Measurements from ENCODE around the gene SND1.

SND1 gene

GRCh38 chr7:128092221-128092620 is 440.2 kb downstream of the SND1 start:
- Histone ChIP-seq H3K4me3 (ENCODE audit: low read depth in 1 of 5, low read length in 5 of 5) (no peak overlapping the region), H3K9me3 (ENCODE audit: control insufficient read depth in 5 of 5, low read length in 5 of 5) (peaks cover 0 to 1% (median 0%) of the 10 kb centered on the region in 5 donors), H3K36me3 (ENCODE audit: control insufficient read depth in 5 of 5, insufficient read depth in 5 of 5, low read length in 5 of 5) (peaks cover 0 to 85% (median 72%) of the 10 kb centered on the region in 5 donors), H3K27ac (ENCODE audit: low read depth, low read length) (no peak overlapping the region), H3K4me1 (ENCODE audit: control insufficient read depth in 5 of 5, insufficient read depth in 5 of 5, low read length in 5 of 5) (peaks cover 0 to 7% (median 0%) of the 10 kb centered on the region in 5 donors), H3K9ac (ENCODE audit: low read length in 5 of 5) (no peak overlapping the region), H3K27me3 (ENCODE audit: control insufficient read depth in 5 of 5, insufficient read depth in 4 of 5, low read length in 5 of 5) (no peaks in the 10 kb centered on the region)

GRCh38 chr7:128093614-128094570 is 441.9 kb downstream of the SND1 start:
- Histone ChIP-seq H3K4me1 (ENCODE audit: control insufficient read depth in 5 of 5, insufficient read depth in 5 of 5, low read length in 5 of 5) (peaks cover 0 to 3% (median 0%) of the 10 kb centered on the region in 5 donors), H3K9ac (ENCODE audit: low read length in 5 of 5) (no peak overlapping the region), H3K27ac (ENCODE audit: low read depth, low read length) (no peak overlapping the region), H3K27me3 (ENCODE audit: control insufficient read depth in 5 of 5, insufficient read depth in 4 of 5, low read length in 5 of 5) (no peaks in the 10 kb centered on the region), H3K4me3 (ENCODE audit: low read depth in 1 of 5, low read length in 5 of 5) (no peak overlapping the region), H3K9me3 (ENCODE audit: control insufficient read depth in 5 of 5, low read length in 5 of 5) (peaks cover 0 to 3% (median 3%) of the 10 kb centered on the region in 5 donors), H3K36me3 (ENCODE audit: control insufficient read depth in 5 of 5, insufficient read depth in 5 of 5, low read length in 5 of 5) (peaks cover 0 to 78% (median 65%) of the 10 kb centered on the region in 5 donors)

GRCh38 chr7:128094686-128095085 is 442.7 kb downstream of the SND1 start:
- H3K9me3 ChIP-seq (ENCODE audit: control insufficient read depth in 5 of 5, low read length in 5 of 5) = peaks cover 0 to 3% (median 3%) of the 10 kb centered on the region in 5 donors
- H3K4me1 ChIP-seq (ENCODE audit: control insufficient read depth in 5 of 5, insufficient read depth in 5 of 5, low read length in 5 of 5) = no peaks in the 10 kb centered on the region
- peaks cover 0 to 70% (median 60%) of the 10 kb centered on the region in 5 donors for H3K36me3 ChIP-seq (ENCODE audit: control insufficient read depth in 5 of 5, insufficient read depth in 5 of 5, low read length in 5 of 5)
- H3K4me3 ChIP-seq (ENCODE audit: low read depth in 1 of 5, low read length in 5 of 5) = no peak overlapping the region
- no peaks in the 10 kb centered on the region for H3K27me3 ChIP-seq (ENCODE audit: control insufficient read depth in 5 of 5, insufficient read depth in 4 of 5, low read length in 5 of 5)
- no peak overlapping the region for H3K27ac ChIP-seq (ENCODE audit: low read depth, low read length)
- H3K9ac ChIP-seq (ENCODE audit: low read length in 5 of 5) = no peak overlapping the region

GRCh38 chr7:128097211-128097731 is 445.3 kb downstream of the SND1 start:
- Histone ChIP-seq H3K4me3 (ENCODE audit: low read depth in 1 of 5, low read length in 5 of 5) (no peak overlapping the region), H3K36me3 (ENCODE audit: control insufficient read depth in 5 of 5, insufficient read depth in 5 of 5, low read length in 5 of 5) (peaks cover 0 to 45% (median 34%) of the 10 kb centered on the region in 5 donors), H3K9ac (ENCODE audit: low read length in 5 of 5) (no peak overlapping the region), H3K9me3 (ENCODE audit: control insufficient read depth in 5 of 5, low read length in 5 of 5) (peaks cover 0 to 3% (median 3%) of the 10 kb centered on the region in 5 donors), H3K4me1 (ENCODE audit: control insufficient read depth in 5 of 5, insufficient read depth in 5 of 5, low read length in 5 of 5) (no peaks in the 10 kb centered on the region), H3K27me3 (ENCODE audit: control insufficient read depth in 5 of 5, insufficient read depth in 4 of 5, low read length in 5 of 5) (peaks cover 0 to 3% (median 0%) of the 10 kb centered on the region in 5 donors), H3K27ac (ENCODE audit: low read depth, low read length) (no peak overlapping the region)

GRCh38 chr7:128098629-128099028 is 446.6 kb downstream of the SND1 start:
- H3K36me3 ChIP-seq (ENCODE audit: control insufficient read depth in 5 of 5, insufficient read depth in 5 of 5, low read length in 5 of 5) = peaks cover 0 to 32% (median 21%) of the 10 kb centered on the region in 5 donors
- H3K27ac ChIP-seq (ENCODE audit: low read depth, low read length) = no peak overlapping the region
- peaks cover 0 to 5% (median 4%) of the 10 kb centered on the region in 5 donors for H3K4me1 ChIP-seq (ENCODE audit: control insufficient read depth in 5 of 5, insufficient read depth in 5 of 5, low read length in 5 of 5)
- H3K9me3 ChIP-seq (ENCODE audit: control insufficient read depth in 5 of 5, low read length in 5 of 5) = peaks cover 0 to 3% (median 3%) of the 10 kb centered on the region in 5 donors
- H3K9ac ChIP-seq (ENCODE audit: low read length in 5 of 5) = no peak overlapping the region
- peaks cover 2 to 6% (median 2%) of the 10 kb centered on the region in 5 donors for H3K27me3 ChIP-seq (ENCODE audit: control insufficient read depth in 5 of 5, insufficient read depth in 4 of 5, low read length in 5 of 5)
- H3K4me3 ChIP-seq (ENCODE audit: low read depth in 1 of 5, low read length in 5 of 5) = no peak overlapping the region

GRCh38 chr7:128099204-128099671 is 447.2 kb downstream of the SND1 start:
- no peak overlapping the region for H3K27ac ChIP-seq (ENCODE audit: low read depth, low read length)
- H3K36me3 ChIP-seq (ENCODE audit: control insufficient read depth in 5 of 5, insufficient read depth in 5 of 5, low read length in 5 of 5) = peaks cover 0 to 26% (median 15%) of the 10 kb centered on the region in 5 donors
- H3K4me1 ChIP-seq (ENCODE audit: control insufficient read depth in 5 of 5, insufficient read depth in 5 of 5, low read length in 5 of 5) = peaks cover 0 to 12% (median 10%) of the 10 kb centered on the region in 5 donors
- no peak overlapping the region for H3K9ac ChIP-seq (ENCODE audit: low read length in 5 of 5)
- peaks cover 4 to 10% (median 7%) of the 10 kb centered on the region in 5 donors for H3K27me3 ChIP-seq (ENCODE audit: control insufficient read depth in 5 of 5, insufficient read depth in 4 of 5, low read length in 5 of 5)
- no peak overlapping the region for H3K4me3 ChIP-seq (ENCODE audit: low read depth in 1 of 5, low read length in 5 of 5)
- peaks cover 0 to 3% (median 3%) of the 10 kb centered on the region in 5 donors for H3K9me3 ChIP-seq (ENCODE audit: control insufficient read depth in 5 of 5, low read length in 5 of 5)

GRCh38 chr7:128100225-128100948 is 448.4 kb downstream of the SND1 start:
- no peak overlapping the region for H3K4me3 ChIP-seq (ENCODE audit: low read depth in 1 of 5, low read length in 5 of 5)
- H3K9ac ChIP-seq (ENCODE audit: low read length in 5 of 5) = no peak overlapping the region
- H3K9me3 ChIP-seq (ENCODE audit: control insufficient read depth in 5 of 5, low read length in 5 of 5) = peaks cover 0 to 3% (median 3%) of the 10 kb centered on the region in 5 donors
- H3K27ac ChIP-seq (ENCODE audit: low read depth, low read length) = no peak overlapping the region
- peaks cover 0 to 14% (median 5%) of the 10 kb centered on the region in 5 donors for H3K36me3 ChIP-seq (ENCODE audit: control insufficient read depth in 5 of 5, insufficient read depth in 5 of 5, low read length in 5 of 5)
- H3K4me1 ChIP-seq (ENCODE audit: control insufficient read depth in 5 of 5, insufficient read depth in 5 of 5, low read length in 5 of 5) = peaks cover 0 to 16% (median 14%) of the 10 kb centered on the region in 5 donors
- H3K27me3 ChIP-seq (ENCODE audit: control insufficient read depth in 5 of 5, insufficient read depth in 4 of 5, low read length in 5 of 5) = peaks cover 7 to 17% (median 11%) of the 10 kb centered on the region in 5 donors

- Histone ChIP-seq H3K9me3 (ENCODE audit: control insufficient read depth in 5 of 5, low read length in 5 of 5) (peaks cover 0 to 3% (median 3%) of the 10 kb centered on the region in 5 donors), H3K27ac (ENCODE audit: low read depth, low read length) (no peak overlapping the region), H3K4me1 (ENCODE audit: control insufficient read depth in 5 of 5, insufficient read depth in 5 of 5, low read length in 5 of 5) (peaks cover 0 to 16% (median 14%) of the 10 kb centered on the region in 5 donors), H3K9ac (ENCODE audit: low read length in 5 of 5) (no peak overlapping the region), H3K4me3 (ENCODE audit: low read depth in 1 of 5, low read length in 5 of 5) (no peak overlapping the region), H3K27me3 (ENCODE audit: control insufficient read depth in 5 of 5, insufficient read depth in 4 of 5, low read length in 5 of 5) (peaks cover 7 to 20% (median 16%) of the 10 kb centered on the region in 5 donors), H3K36me3 (ENCODE audit: control insufficient read depth in 5 of 5, insufficient read depth in 5 of 5, low read length in 5 of 5) (peaks cover 0 to 7% (median 1%) of the 10 kb centered on the region in 5 donors)
Observed at GRCh38 chr7:128100949-128101713, 449.1 kb downstream of the SND1 start.
